AG10803 (cell line): ENCODE measurements around the gene MYO1D.

Experiments used
- DNase-seq: peaks from one replicate; pipeline ENCODE4 v3.0.0; 2010; ENCODE audit warnings: low read depth
- H3K4me3 ChIP-seq: 2 replicates; pipeline ENCODE4 v1.5.1; 2011; ENCODE audit warnings: mild to moderate bottlenecking, low read length, control low read depth
- TF ChIP-seq, protein P1 (sequence below): conservative IDR thresholded peaks from 2 replicates; pipeline ENCODE4 v1.5.1; 2011; ENCODE audit warnings: mild to moderate bottlenecking, low read length, control low read depth, inconsistent platforms

The MYO1D gene

DNA sequence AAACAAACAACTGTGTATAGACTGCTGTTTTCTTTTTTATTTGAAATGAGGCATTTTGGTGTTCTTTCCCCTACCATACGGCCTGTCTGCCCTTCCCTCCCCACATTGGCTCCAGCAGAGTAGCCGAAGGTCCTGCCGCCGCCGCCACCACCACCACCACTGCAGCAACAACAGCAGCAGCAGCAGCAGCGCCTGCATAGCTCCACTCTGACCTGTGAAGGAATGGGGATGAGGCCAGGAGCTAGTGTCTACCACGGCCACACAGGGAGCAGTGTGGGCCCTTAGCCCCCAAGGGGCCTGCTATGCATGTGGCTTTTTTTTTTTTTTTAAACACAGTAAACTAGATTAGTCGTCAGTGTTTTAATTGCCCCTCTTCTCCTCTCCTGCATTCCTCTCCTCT lies 395.7 kb downstream of the MYO1D start:
- no peak overlapping the region for H3K4me3 ChIP-seq
- TF ChIP-seq, protein P1, sequence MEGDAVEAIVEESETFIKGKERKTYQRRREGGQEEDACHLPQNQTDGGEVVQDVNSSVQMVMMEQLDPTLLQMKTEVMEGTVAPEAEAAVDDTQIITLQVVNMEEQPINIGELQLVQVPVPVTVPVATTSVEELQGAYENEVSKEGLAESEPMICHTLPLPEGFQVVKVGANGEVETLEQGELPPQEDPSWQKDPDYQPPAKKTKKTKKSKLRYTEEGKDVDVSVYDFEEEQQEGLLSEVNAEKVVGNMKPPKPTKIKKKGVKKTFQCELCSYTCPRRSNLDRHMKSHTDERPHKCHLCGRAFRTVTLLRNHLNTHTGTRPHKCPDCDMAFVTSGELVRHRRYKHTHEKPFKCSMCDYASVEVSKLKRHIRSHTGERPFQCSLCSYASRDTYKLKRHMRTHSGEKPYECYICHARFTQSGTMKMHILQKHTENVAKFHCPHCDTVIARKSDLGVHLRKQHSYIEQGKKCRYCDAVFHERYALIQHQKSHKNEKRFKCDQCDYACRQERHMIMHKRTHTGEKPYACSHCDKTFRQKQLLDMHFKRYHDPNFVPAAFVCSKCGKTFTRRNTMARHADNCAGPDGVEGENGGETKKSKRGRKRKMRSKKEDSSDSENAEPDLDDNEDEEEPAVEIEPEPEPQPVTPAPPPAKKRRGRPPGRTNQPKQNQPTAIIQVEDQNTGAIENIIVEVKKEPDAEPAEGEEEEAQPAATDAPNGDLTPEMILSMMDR: no peak
- DNase-seq: no peak

DNA sequence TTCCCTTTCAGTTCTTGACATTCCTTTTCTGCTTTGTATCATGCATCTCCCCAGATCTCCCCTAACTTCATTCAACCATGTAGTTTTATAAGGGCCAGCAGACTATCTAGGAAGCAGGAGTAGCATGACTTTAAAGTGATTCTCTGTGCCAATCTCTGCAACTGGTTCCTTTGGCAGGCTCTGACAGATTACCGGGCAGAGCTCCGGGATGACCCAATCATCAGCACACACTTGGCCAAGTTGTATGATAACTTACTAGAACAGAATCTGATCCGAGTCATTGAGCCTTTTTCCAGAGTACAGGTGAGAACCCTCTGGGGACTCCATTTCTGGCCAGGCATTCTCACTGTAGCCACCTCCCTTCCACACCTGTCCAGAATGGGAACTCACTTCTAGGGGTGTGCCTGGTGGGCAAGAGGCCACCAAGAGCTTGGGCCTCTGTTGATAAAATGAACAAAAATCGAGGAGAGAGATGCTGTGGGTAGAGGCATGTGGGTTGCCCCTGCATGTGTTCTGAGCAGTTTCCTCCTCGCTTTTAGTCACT lies 397.8 kb downstream of the MYO1D start:
- DNase-seq: no peak
- TF ChIP-seq, protein P1: no peak
- no peak overlapping the region for H3K4me3 ChIP-seq

DNA sequence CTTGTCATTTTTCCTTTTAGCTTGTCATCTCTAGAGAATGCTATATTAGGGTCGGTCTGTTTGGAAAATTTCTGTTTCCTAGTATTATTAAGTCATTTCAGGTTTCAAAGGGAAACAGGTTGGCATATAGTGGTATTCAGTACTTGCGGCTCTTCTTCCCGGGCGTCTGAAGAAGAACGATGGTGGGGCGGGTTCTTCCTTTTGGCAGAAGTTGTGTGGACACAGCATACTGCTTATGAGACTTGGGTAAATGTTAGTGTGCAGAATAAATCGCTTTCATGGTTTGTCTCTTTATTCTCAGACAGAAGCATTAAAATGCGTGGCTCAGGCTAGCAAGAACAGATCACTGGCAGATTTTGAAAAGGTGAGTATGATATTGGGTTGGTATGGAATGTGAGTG lies 399.7 kb downstream of the MYO1D start:
- no peak for DNase-seq
- TF ChIP-seq, protein P1: no peak
- H3K4me3 ChIP-seq: no peak overlapping the region

DNA sequence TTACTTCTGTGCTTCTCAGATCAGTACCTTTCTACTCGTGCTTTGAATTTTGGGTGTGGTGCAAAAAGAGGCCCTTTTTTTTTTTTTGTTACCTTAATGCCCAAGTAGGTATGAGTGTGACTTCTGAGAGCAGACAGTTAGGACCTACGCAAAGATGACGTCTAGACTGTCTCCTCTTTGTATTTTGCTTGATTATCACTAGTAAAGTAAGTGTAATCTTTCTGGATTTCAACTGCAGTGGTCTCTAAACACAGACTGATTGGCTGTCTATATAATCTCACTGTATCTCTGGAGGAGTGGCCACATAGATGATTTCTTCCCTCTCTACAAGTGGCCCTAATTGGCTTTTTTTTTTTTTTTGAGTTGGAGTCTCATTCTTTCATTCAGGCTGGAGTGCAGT lies 401.7 kb downstream of the MYO1D start:
- DNase-seq: no peak
- no peak overlapping the region for H3K4me3 ChIP-seq
- TF ChIP-seq, protein P1: no peak

DNA sequence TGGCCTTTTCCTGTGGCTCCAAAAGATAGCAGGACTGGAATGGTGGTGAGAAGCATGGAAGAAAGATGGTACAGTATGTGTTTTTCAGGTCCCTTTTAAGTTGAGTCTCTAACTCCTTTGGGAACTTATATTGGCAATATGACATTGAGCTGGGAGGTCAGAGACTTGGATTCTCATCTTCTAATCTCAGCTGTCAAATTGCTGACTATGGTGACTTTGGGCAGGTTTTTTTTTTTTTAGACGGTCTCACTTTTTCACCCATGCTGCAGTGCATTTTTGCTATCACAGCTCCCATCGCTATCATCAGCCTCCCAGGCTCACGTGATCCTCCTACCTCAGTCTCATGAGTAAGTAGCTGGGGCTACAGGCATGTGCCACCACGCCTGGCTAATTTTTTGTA lies 405.3 kb downstream of the MYO1D start:
- TF ChIP-seq, protein P1: no peak
- DNase-seq: no peak
- no peak overlapping the region for H3K4me3 ChIP-seq

DNA sequence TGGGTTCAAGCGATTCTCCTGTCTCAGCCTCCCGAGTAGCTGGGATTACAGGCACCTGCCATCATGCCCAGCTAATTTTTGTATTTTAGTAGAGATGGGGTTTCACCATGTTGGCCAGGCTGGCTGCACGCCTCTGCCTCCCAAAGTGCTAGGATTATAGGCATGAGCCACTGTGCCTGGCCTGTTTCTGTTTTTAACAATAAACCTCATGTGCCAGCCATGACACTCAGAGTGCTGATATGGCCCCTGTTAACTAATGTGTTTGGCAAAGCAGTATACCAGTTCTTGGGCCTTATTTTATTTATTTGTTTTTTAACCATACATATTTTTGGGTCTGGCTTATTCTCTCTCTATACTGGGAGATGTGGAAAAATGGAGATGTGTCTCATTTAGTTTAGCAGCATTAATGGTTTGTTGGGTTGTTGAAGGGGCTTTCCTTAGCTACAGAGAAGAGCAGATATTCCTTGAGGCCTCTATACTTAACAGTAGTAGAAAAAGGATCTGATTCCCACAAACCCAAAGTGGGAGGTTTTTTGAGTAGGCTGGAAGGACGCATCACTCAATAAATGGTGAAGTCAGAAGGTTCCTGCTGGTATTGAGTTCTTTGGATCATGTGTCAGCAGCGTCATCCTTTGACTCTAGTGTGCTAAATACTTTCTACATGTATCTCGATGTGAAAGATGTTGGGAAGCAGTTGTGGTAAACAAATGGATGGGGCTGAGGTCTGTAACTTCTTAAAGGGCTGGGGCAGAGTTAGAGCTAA lies 406.3 kb downstream of the MYO1D start:
- TF ChIP-seq, protein P1: no peak
- no peak for DNase-seq
- no peak overlapping the region for H3K4me3 ChIP-seq

DNA sequence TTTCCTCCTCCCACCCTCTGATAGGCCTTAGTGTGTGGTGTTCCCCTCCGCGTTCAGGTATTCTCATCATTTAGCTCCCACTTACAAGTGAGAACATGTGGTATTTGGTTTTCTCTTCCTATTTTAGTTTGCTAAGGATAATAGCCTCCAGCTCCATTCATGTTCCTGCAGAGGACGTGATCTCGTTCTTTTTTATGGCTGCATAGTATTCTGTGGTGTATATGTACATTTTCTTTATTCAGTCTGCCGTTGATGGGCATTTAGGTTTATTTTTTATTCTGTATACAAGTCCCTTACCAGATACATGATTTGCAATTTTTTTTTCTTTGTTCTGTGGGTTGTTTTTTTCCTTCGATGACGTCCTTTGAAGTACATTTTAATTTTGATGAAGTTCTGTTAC lies 409.0 kb downstream of the MYO1D start:
- no peak overlapping the region for H3K4me3 ChIP-seq
- no peak for DNase-seq
- TF ChIP-seq, protein P1: no peak
